HUES48 (cell line): ENCODE results near the gene PLEKHA7.

Experiments
- H3K27ac ChIP-seq: one replicate; pipeline ENCODE4 v1.7.0; 2013; ENCODE audit warnings: low read depth, low read length, inconsistent platforms
- H3K27me3 ChIP-seq: 2 replicates; pipeline ENCODE4 v1.6.1; 2013; ENCODE audit warnings: mild to moderate bottlenecking, low read length; ENCODE audit not compliant: control insufficient read depth, insufficient read depth
- H3K36me3 ChIP-seq: 2 replicates; pipeline ENCODE4 v1.6.1; 2013; ENCODE audit warnings: low read length; ENCODE audit not compliant: control insufficient read depth, insufficient read depth
- H3K4me1 ChIP-seq: 2 replicates; pipeline ENCODE4 v1.6.1; 2013; ENCODE audit warnings: mild to moderate bottlenecking, low read length; ENCODE audit not compliant: control insufficient read depth, insufficient read depth
- H3K4me3 ChIP-seq: 2 replicates; pipeline ENCODE4 v1.5.1; 2013; ENCODE audit warnings: mild to moderate bottlenecking, low read depth, low read length
- H3K9ac ChIP-seq: 2 replicates; pipeline ENCODE4 v1.6.1; 2013; ENCODE audit warnings: mild to moderate bottlenecking, low read depth, low read length, moderate library complexity
- H3K9me3 ChIP-seq: 2 replicates; pipeline ENCODE4 v1.6.1; 2013; ENCODE audit warnings: low read length; ENCODE audit not compliant: control insufficient read depth, insufficient read depth

PLEKHA7 gene

GRCh38 chr11:16902781-16903378 lies 111.3 kb downstream of the PLEKHA7 start:
- Histone ChIP-seq H3K4me1 (peaks cover 25% of the 10 kb centered on the region), H3K27me3 (no peaks in the 10 kb centered on the region), H3K4me3 (no peak overlapping the region), H3K27ac (no peak overlapping the region), H3K9me3 (no peaks in the 10 kb centered on the region), H3K36me3 (no peaks in the 10 kb centered on the region), H3K9ac (no peak overlapping the region)

- H3K4me1 ChIP-seq: peaks cover 32% of the 10 kb centered on the region
- no peak overlapping the region for H3K9ac ChIP-seq
- H3K27me3 ChIP-seq: no peaks in the 10 kb centered on the region
- no peak overlapping the region for H3K27ac ChIP-seq
- H3K9me3 ChIP-seq: no peaks in the 10 kb centered on the region
- H3K36me3 ChIP-seq: no peaks in the 10 kb centered on the region
- H3K4me3 ChIP-seq: no peak overlapping the region
These were observed 112.0 kb downstream of the PLEKHA7 start for GRCh38 chr11:16902182-16902581.

- no peak overlapping the region for H3K9ac ChIP-seq
- H3K4me3 ChIP-seq: no peak overlapping the region
- no peaks in the 10 kb centered on the region for H3K9me3 ChIP-seq
- no peak overlapping the region for H3K27ac ChIP-seq
- peaks cover 42% of the 10 kb centered on the region for H3K4me1 ChIP-seq
- peaks cover 16% of the 10 kb centered on the region; the same call in 1 of the 2 replicates for H3K27me3 ChIP-seq
- no peaks in the 10 kb centered on the region for H3K36me3 ChIP-seq
These were observed 113.7 kb downstream of the PLEKHA7 start for GRCh38 chr11:16900491-16900890.

DNA sequence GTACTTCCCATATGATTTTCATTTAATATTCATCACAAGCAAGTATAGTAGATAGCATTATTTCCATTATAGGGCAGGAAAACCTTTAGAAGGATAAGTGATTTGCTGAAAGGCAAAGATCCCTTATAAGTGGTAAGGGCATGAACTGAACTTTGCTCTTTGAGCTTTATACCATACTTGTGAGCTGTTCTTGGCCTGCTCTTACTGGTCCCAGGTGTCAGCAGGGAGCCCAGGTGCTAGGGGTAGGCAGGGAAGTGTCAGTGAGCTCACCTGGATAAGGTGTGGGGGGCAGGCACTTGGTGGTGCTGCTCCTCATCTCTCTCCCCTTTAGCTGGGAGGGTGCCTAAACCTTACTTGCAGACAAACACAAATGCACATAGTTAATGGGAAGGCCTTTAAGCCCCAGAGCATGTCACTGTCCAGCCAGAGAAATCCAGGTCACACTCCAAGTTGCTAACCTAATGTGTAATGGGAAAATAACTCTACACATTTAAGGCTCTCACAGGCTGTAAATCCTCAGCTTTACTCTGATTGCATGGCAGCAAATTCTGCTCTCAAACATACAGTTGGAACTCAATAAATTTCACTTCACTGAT lies 114.4 kb downstream of the PLEKHA7 start:
- H3K4me1 ChIP-seq: peaks cover 42% of the 10 kb centered on the region
- no peak overlapping the region for H3K9ac ChIP-seq
- peaks cover 16% of the 10 kb centered on the region; the same call in 1 of the 2 replicates for H3K27me3 ChIP-seq

GRCh38 chr11:16898274-16898985 lies 115.8 kb downstream of the PLEKHA7 start:
- Histone ChIP-seq H3K27me3 (peaks cover 16% of the 10 kb centered on the region; the same call in 1 of the 2 replicates), H3K27ac (no peak overlapping the region), H3K4me3 (peak overlapping the region; percentile 44; the same call in 1 of the 2 replicates), H3K9ac (no peak overlapping the region), H3K36me3 (no peaks in the 10 kb centered on the region), H3K4me1 (peaks cover 55% of the 10 kb centered on the region), H3K9me3 (no peaks in the 10 kb centered on the region)

More for the DNA sequence above, 114.4 kb downstream of the PLEKHA7 start:
- H3K36me3 ChIP-seq: no peaks in the 10 kb centered on the region
- no peak overlapping the region for H3K4me3 ChIP-seq
- H3K9me3 ChIP-seq: no peaks in the 10 kb centered on the region
- H3K27ac ChIP-seq: no peak overlapping the region

- no peaks in the 10 kb centered on the region for H3K9me3 ChIP-seq
- peaks cover 16% of the 10 kb centered on the region; the same call in 1 of the 2 replicates for H3K27me3 ChIP-seq
- no peaks in the 10 kb centered on the region for H3K36me3 ChIP-seq
- H3K9ac ChIP-seq: no peak overlapping the region
- H3K4me1 ChIP-seq: peaks cover 58% of the 10 kb centered on the region
- H3K4me3 ChIP-seq: peak overlapping the region; percentile 44
- H3K27ac ChIP-seq: peak overlapping the region; percentile 51
These were observed 116.6 kb downstream of the PLEKHA7 start for GRCh38 chr11:16897470-16898061.

- no peaks in the 10 kb centered on the region for H3K9me3 ChIP-seq
- peaks cover 16% of the 10 kb centered on the region; the same call in 1 of the 2 replicates for H3K27me3 ChIP-seq
- H3K36me3 ChIP-seq: no peaks in the 10 kb centered on the region
- no peak overlapping the region for H3K27ac ChIP-seq
- peak overlapping the region; percentile 44 for H3K4me3 ChIP-seq
- H3K9ac ChIP-seq: no peak overlapping the region
- H3K4me1 ChIP-seq: peaks cover 58% of the 10 kb centered on the region
These were observed 117.3 kb downstream of the PLEKHA7 start for GRCh38 chr11:16896729-16897469.

DNA sequence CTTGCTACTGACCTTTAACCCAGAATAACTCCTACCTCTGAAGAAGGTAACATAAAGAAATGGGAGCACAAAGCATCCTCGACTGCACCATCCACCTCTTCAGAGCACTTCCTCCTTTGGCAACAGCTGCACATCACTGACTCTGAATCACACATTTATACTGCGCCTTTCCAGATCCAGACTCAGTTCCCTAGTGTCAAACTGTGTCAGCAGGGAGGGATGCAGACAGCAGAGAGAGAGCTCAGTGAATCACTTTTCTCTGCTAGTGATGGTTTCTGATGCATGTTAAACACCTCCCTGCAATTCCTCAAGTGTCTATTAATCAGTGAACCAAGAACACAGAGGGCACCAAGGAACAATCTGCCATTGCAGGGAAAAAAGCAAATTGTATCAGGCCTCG lies 118.9 kb downstream of the PLEKHA7 start:
- Histone ChIP-seq H3K9me3 (no peaks in the 10 kb centered on the region), H3K4me1 (peaks cover 54% of the 10 kb centered on the region), H3K36me3 (no peaks in the 10 kb centered on the region), H3K27me3 (peaks cover 16% of the 10 kb centered on the region; the same call in 1 of the 2 replicates), H3K4me3 (no peak overlapping the region), H3K27ac (no peak overlapping the region), H3K9ac (no peak overlapping the region)

DNA sequence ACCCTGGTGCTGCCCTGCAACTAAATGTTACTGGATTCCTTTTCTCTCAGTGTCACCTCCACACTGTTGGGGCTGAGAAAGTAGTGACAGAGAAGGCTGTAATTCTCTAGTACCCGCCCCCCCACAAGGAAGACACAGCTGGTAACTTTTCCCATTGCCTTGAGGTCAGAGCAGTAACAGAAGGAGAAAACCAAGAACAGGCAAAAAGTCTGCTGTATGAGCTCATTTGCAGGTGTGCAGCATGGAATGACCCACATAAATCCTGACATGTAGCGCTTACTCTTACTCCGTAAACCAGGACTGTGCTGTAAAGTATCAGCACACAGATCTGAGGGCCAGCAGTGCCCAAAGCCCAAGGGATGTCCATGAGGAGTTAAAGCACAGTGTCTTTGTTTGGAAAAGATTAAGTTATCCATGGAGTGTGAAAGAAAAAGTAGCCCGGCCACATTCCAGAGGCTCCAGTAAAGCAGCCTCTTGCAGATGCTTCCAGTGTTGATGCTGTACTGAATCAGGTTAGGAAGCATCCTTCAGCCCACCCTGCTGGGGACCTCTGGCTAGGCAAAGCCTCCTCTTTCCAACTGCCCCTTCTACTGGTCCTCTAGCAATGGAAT lies 120.7 kb downstream of the PLEKHA7 start:
- Histone ChIP-seq H3K4me1 (peaks cover 42% of the 10 kb centered on the region), H3K4me3 (no peak overlapping the region; the same call in 1 of the 2 replicates), H3K27ac (peak overlapping the region; percentile 40)

GRCh38 chr11:16891964-16892363 lies 122.2 kb downstream of the PLEKHA7 start:
- Histone ChIP-seq H3K27me3 (peaks cover 15% of the 10 kb centered on the region; the same call in 1 of the 2 replicates), H3K4me3 (no peak overlapping the region), H3K27ac (no peak overlapping the region), H3K4me1 (peaks cover 26% of the 10 kb centered on the region), H3K9ac (no peak overlapping the region), H3K9me3 (no peaks in the 10 kb centered on the region), H3K36me3 (no peaks in the 10 kb centered on the region)

More for the DNA sequence above, 120.7 kb downstream of the PLEKHA7 start:
- H3K9ac ChIP-seq: no peak overlapping the region
- peaks cover 16% of the 10 kb centered on the region; the same call in 1 of the 2 replicates for H3K27me3 ChIP-seq
- H3K36me3 ChIP-seq: no peaks in the 10 kb centered on the region
- no peaks in the 10 kb centered on the region for H3K9me3 ChIP-seq
